ENCODE results near the gene LRRK2.

DNA sequence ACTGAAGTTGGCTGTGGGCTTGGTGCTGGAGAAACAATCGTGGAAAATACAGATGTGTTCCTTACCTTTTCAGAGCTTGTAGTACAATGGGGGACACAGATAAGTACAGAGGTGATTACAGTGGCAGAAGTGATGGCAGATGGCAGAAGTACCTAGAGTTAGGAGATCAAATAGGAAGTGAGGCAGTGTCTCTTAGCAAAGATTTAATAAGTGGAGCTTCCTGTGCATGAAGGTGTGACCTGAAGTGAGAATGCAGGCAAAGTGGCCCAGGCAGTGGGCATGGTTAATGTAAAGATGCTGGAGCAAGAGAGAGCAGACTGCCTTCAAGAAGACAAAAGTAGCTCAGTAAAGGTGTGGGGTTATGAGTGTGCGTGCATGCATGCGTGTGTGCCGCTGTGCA is 16.0 kb downstream of the LRRK2 start:
- TF ChIP-seq, protein P1, sequence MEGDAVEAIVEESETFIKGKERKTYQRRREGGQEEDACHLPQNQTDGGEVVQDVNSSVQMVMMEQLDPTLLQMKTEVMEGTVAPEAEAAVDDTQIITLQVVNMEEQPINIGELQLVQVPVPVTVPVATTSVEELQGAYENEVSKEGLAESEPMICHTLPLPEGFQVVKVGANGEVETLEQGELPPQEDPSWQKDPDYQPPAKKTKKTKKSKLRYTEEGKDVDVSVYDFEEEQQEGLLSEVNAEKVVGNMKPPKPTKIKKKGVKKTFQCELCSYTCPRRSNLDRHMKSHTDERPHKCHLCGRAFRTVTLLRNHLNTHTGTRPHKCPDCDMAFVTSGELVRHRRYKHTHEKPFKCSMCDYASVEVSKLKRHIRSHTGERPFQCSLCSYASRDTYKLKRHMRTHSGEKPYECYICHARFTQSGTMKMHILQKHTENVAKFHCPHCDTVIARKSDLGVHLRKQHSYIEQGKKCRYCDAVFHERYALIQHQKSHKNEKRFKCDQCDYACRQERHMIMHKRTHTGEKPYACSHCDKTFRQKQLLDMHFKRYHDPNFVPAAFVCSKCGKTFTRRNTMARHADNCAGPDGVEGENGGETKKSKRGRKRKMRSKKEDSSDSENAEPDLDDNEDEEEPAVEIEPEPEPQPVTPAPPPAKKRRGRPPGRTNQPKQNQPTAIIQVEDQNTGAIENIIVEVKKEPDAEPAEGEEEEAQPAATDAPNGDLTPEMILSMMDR (IDR thresholded peaks at IDR 0.05), result no peak
- TF ChIP-seq POLR2A (IDR thresholded peaks at IDR 0.05), result no peak
- TF ChIP-seq POLR2AphosphoS5 (IDR thresholded peaks at IDR 0.05; ENCODE audit: insufficient read depth in 1 of 2, low read depth in 1 of 2), result no peak

All from vagina (tissue), 2 donors.